Neural progenitor cell (in vitro differentiated cells): ENCODE data around the gene INO80. TPM values are rescaled to one million over a fixed set of nuclear protein-coding genes. Genes with fewer than 3 reads are reported as not detected.

ENCODE experiments used
- DNase-seq: peaks from one replicate; pipeline ENCODE4 v3.0.0-alpha.2; 2016; ENCODE audit warnings: low spot score
- H2AFZ ChIP-seq: fragments of 200-600 bp; sonication (generic); replicated peaks from 2 replicates; pipeline ENCODE4 v1.6.1; 2016; ENCODE audit warnings: antibody characterized with exemption
- H3F3A ChIP-seq: fragments of 200-600 bp; sonication (generic); 2 replicates; pipeline ENCODE4 v1.6.1; 2016; ENCODE audit warnings: antibody characterized with exemption, low read depth
- H3K27ac ChIP-seq: fragments of 200-600 bp; sonication (generic); 2 replicates; pipeline ENCODE4 v1.5.1; 2016; ENCODE audit warnings: mild to moderate bottlenecking
- H3K27me3 ChIP-seq: fragments of 200-600 bp; sonication (generic); 2 replicates; pipeline ENCODE4 v1.6.1; 2016; ENCODE audit warnings: mild to moderate bottlenecking, moderate library complexity
- H3K36me3 ChIP-seq: fragments of 200-600 bp; sonication (generic); 2 replicates; pipeline ENCODE4 v1.5.1; 2016
- H3K4me1 ChIP-seq: fragments of 200-600 bp; sonication (generic); 2 replicates; pipeline ENCODE4 v1.6.1; 2016; ENCODE audit warnings: mixed run types
- H3K4me2 ChIP-seq: fragments of 200-600 bp; sonication (generic); 2 replicates; pipeline ENCODE4 v1.6.1; 2016
- H3K4me3 ChIP-seq: fragments of 200-600 bp; sonication (generic); 2 replicates; pipeline ENCODE4 v1.5.1; 2016
- H3K79me2 ChIP-seq: fragments of 200-600 bp; sonication (generic); 2 replicates; pipeline ENCODE4 v1.6.1; 2016; ENCODE audit warnings: low read depth
- H3K9ac ChIP-seq: fragments of 200-600 bp; sonication (generic); 2 replicates; pipeline ENCODE4 v1.6.1; 2016
- H3K9me3 ChIP-seq: fragments of 200-600 bp; sonication (generic); 2 replicates; pipeline ENCODE4 v1.5.1; 2016; ENCODE audit warnings: low read depth
- H4K20me1 ChIP-seq: fragments of 200-600 bp; sonication (generic); 2 replicates; pipeline ENCODE4 v1.6.1; 2016; ENCODE audit warnings: low read depth
- H3K27ac Mint-ChIP-seq: 3 replicates; pipeline ENCODE4 v1.8.0; 2021; ENCODE audit warnings: mixed read lengths
- H3K27me3 Mint-ChIP-seq: 2 replicates; pipeline ENCODE4 v1.8.0; 2022; ENCODE audit warnings: low read depth, mild to moderate bottlenecking, inconsistent platforms, moderate library complexity, mixed read lengths; ENCODE audit not compliant: insufficient read depth
- H3K36me3 Mint-ChIP-seq: 3 replicates; pipeline ENCODE4 v1.8.0; 2021; ENCODE audit warnings: mixed read lengths
- H3K4me1 Mint-ChIP-seq: 3 replicates; pipeline ENCODE4 v1.8.0; 2021; ENCODE audit warnings: mixed read lengths
- H3K4me3 Mint-ChIP-seq: 3 replicates; pipeline ENCODE4 v1.8.0; 2021; ENCODE audit warnings: mild to moderate bottlenecking, moderate library complexity, mixed read lengths
- H3K9me3 Mint-ChIP-seq: 3 replicates; pipeline ENCODE4 v1.8.0; 2020; ENCODE audit warnings: mixed read lengths
- EZH2 ChIP-seq: fragments of 200-600 bp; sonication (generic); IDR thresholded peaks from 2 replicates; pipeline ENCODE4 v1.6.1; 2017; ENCODE audit warnings: antibody characterized with exemption, mild to moderate bottlenecking, moderate library complexity
- EZH2phosphoT487 ChIP-seq: fragments of 200-600 bp; sonication (generic); IDR thresholded peaks from 2 replicates; pipeline ENCODE4 v1.6.1; 2017; ENCODE audit warnings: antibody characterized with exemption
- total RNA-seq: library from RNA; depleted of rRNA; stranded (reverse); fragments of >200 nt; gene quantifications from 2 replicates; pipeline ENCODE4 v1.2.3, GENCODE V29; 2015; ENCODE audit warnings: low replicate concordance
- TF ChIP-seq, protein P1 (sequence below): fragments of 200-600 bp; sonication (generic); IDR thresholded peaks from 2 replicates; pipeline ENCODE4 v1.5.1; 2017; ENCODE audit warnings: antibody characterized with exemption, mild to moderate bottlenecking

Gene INO80
- total RNA-seq, 1 donor from 2014 or later, result 25.4 TPM

GRCh38 chr15:41031232-41032078 lies 84.6 kb downstream of the INO80 start:
- Histone ChIP-seq H3K27ac (no peak overlapping the region), H3K9ac (no peak overlapping the region), H3K79me2 (no peaks in the 10 kb centered on the region), H2AFZ (no peak overlapping the region), H3K4me3 (no peak overlapping the region), H3K27me3 (no peaks in the 10 kb centered on the region), H3K36me3 (no peaks in the 10 kb centered on the region), H4K20me1 (no peaks in the 10 kb centered on the region), H3K9me3 (no peaks in the 10 kb centered on the region), H3K4me1 (no peaks in the 10 kb centered on the region), H3K4me2 (no peak overlapping the region), H3F3A (no peaks in the 10 kb centered on the region)
- no peak overlapping the region for H3K27ac Mint-ChIP-seq
- H3K9me3 Mint-ChIP-seq, result no peaks in the 10 kb centered on the region
- H3K4me3 Mint-ChIP-seq, result no peak overlapping the region
- DNase-seq, result no peak
- peaks cover 3% of the 10 kb centered on the region for H3K4me1 Mint-ChIP-seq
- TF ChIP-seq, protein P1, sequence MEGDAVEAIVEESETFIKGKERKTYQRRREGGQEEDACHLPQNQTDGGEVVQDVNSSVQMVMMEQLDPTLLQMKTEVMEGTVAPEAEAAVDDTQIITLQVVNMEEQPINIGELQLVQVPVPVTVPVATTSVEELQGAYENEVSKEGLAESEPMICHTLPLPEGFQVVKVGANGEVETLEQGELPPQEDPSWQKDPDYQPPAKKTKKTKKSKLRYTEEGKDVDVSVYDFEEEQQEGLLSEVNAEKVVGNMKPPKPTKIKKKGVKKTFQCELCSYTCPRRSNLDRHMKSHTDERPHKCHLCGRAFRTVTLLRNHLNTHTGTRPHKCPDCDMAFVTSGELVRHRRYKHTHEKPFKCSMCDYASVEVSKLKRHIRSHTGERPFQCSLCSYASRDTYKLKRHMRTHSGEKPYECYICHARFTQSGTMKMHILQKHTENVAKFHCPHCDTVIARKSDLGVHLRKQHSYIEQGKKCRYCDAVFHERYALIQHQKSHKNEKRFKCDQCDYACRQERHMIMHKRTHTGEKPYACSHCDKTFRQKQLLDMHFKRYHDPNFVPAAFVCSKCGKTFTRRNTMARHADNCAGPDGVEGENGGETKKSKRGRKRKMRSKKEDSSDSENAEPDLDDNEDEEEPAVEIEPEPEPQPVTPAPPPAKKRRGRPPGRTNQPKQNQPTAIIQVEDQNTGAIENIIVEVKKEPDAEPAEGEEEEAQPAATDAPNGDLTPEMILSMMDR, result no peak
- TF ChIP-seq EZH2 (no peak), EZH2phosphoT487 (no peak)
- peaks cover 3% of the 10 kb centered on the region for H3K36me3 Mint-ChIP-seq
- no peaks in the 10 kb centered on the region for H3K27me3 Mint-ChIP-seq

GRCh38 chr15:41028853-41029252 lies 87.2 kb downstream of the INO80 start:
- H3K27ac Mint-ChIP-seq, result no peak overlapping the region
- TF ChIP-seq, protein P1, result no peak
- TF ChIP-seq EZH2 (no peak), EZH2phosphoT487 (no peak)
- Histone ChIP-seq H3K4me3 (no peak overlapping the region), H3K9me3 (no peaks in the 10 kb centered on the region), H4K20me1 (no peaks in the 10 kb centered on the region), H3K4me1 (no peaks in the 10 kb centered on the region), H3K79me2 (no peaks in the 10 kb centered on the region), H2AFZ (no peak overlapping the region), H3K27ac (no peak overlapping the region), H3K27me3 (no peaks in the 10 kb centered on the region), H3K4me2 (no peak overlapping the region), H3F3A (peaks cover 2% of the 10 kb centered on the region), H3K9ac (no peak overlapping the region), H3K36me3 (no peaks in the 10 kb centered on the region)
- H3K9me3 Mint-ChIP-seq, result no peaks in the 10 kb centered on the region
- H3K4me1 Mint-ChIP-seq, result peaks cover 3% of the 10 kb centered on the region
- H3K27me3 Mint-ChIP-seq, result peaks cover 2% of the 10 kb centered on the region
- peaks cover 4% of the 10 kb centered on the region for H3K36me3 Mint-ChIP-seq
- no peak overlapping the region for H3K4me3 Mint-ChIP-seq
- no peak for DNase-seq

- no peaks in the 10 kb centered on the region for H3K79me2 ChIP-seq
- Mint-ChIP-seq H3K4me1 (no peaks in the 10 kb centered on the region), H3K27ac (no peak overlapping the region), H3K36me3 (peaks cover 4% of the 10 kb centered on the region), H3K9me3 (no peaks in the 10 kb centered on the region), H3K27me3 (peaks cover 2% of the 10 kb centered on the region), H3K4me3 (no peak overlapping the region)
- H2AFZ ChIP-seq, result no peak overlapping the region
- no peaks in the 10 kb centered on the region for H3K9me3 ChIP-seq
- H3K9ac ChIP-seq, result no peak overlapping the region
- no peak for DNase-seq
- H3K27me3 ChIP-seq, result no peaks in the 10 kb centered on the region
- H3K4me2 ChIP-seq, result no peak overlapping the region
- TF ChIP-seq EZH2phosphoT487 (no peak), EZH2 (no peak)
- TF ChIP-seq, protein P1, result no peak
- H3K27ac ChIP-seq, result no peak overlapping the region
- H3K4me3 ChIP-seq, result no peak overlapping the region
- no peaks in the 10 kb centered on the region for H4K20me1 ChIP-seq
- no peaks in the 10 kb centered on the region for H3K36me3 ChIP-seq
- no peaks in the 10 kb centered on the region for H3K4me1 ChIP-seq
- peaks cover 3% of the 10 kb centered on the region for H3F3A ChIP-seq
These were observed 90.7 kb downstream of the INO80 start for GRCh38 chr15:41025393-41025792.
